ENCODE measurements around the gene MAT1A.

DNA sequence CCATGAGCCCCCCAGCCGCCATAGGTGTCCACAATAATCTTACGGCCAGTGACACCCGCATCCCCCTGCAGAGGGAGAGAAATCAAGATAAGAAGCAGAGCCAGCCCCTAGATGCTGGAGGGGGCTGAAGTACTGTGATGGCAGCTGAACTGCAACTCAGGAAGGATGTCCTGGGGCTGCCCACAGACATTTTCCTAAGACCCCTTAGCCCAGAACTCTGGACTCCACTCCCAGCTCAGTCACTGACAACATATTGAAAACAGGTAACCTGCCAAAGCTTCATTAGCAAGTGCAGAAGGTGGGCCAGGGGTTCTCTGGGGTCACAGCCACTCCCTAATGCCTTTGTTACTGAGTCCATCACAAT is 14.3 kb downstream of the MAT1A start:
- TF ChIP-seq, protein P1, sequence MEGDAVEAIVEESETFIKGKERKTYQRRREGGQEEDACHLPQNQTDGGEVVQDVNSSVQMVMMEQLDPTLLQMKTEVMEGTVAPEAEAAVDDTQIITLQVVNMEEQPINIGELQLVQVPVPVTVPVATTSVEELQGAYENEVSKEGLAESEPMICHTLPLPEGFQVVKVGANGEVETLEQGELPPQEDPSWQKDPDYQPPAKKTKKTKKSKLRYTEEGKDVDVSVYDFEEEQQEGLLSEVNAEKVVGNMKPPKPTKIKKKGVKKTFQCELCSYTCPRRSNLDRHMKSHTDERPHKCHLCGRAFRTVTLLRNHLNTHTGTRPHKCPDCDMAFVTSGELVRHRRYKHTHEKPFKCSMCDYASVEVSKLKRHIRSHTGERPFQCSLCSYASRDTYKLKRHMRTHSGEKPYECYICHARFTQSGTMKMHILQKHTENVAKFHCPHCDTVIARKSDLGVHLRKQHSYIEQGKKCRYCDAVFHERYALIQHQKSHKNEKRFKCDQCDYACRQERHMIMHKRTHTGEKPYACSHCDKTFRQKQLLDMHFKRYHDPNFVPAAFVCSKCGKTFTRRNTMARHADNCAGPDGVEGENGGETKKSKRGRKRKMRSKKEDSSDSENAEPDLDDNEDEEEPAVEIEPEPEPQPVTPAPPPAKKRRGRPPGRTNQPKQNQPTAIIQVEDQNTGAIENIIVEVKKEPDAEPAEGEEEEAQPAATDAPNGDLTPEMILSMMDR (IDR thresholded peaks at IDR 0.05) = no peak
- TF ChIP-seq POLR2A (IDR thresholded peaks at IDR 0.05) = no peak

Data from testis (tissue), 2 donors.